Thyroid gland (tissue), 4 donors: ENCODE data around the gene PKNOX2.

Source experiments
- CTCF ChIP-seq, 6 experiments: fragments of 200-600 bp in 3 of 6; fragments of 450-650 bp in 3 of 6; sonication (generic) in 3 of 6; IDR thresholded peaks; one replicate each; pipeline ENCODE4 v1.5.1; 2016 to 2019; ENCODE audit warnings: antibody characterized with exemption in 6 of 6, mild to moderate bottlenecking in 2 of 6, inconsistent platforms in 1 of 6, moderate library complexity in 1 of 6
- POLR2A ChIP-seq, 2 donors: fragments of 450-650 bp; IDR thresholded peaks; one replicate each; pipeline ENCODE4 v1.6.1; 2017; ENCODE audit warnings: antibody characterized with exemption in 2 of 2, mild to moderate bottlenecking in 2 of 2, moderate library complexity in 1 of 2

- TF ChIP-seq CTCF (IDR thresholded peaks at IDR 0.05) (no peak), POLR2A (IDR thresholded peaks at IDR 0.05) (no peak)
These were observed 59.4 kb downstream of the PKNOX2 start for GRCh38 chr11:125223901-125224361.
